BE2C (cell line): Measurements from ENCODE around the gene EGF.

Experiments used
- DNase-seq: peaks from one replicate; pipeline ENCODE4 v3.0.0-alpha.2; 2020
- H3K27me3 ChIP-seq: fragments of 250-450 bp; sonication (Bioruptor Pico); 2 replicates; pipeline ENCODE4 v1.5.1; 2020; ENCODE audit warnings: mild to moderate bottlenecking
- H3K36me3 ChIP-seq: fragments of 250-450 bp; sonication (Bioruptor Pico); 2 replicates; pipeline ENCODE4 v1.5.1; 2020; ENCODE audit warnings: mild to moderate bottlenecking
- H3K4me1 ChIP-seq: fragments of 250-450 bp; sonication (Bioruptor Pico); 2 replicates; pipeline ENCODE4 v1.5.1; 2020
- H3K4me3 ChIP-seq: 2 replicates; pipeline ENCODE4 v1.5.1; 2011; ENCODE audit warnings: low read depth, low read length
- H3K9me3 ChIP-seq: fragments of 250-450 bp; sonication (Bioruptor Pico); 2 replicates; pipeline ENCODE4 v1.5.1; 2020
- TF ChIP-seq, protein P1 (sequence below): IDR thresholded peaks from 2 replicates; pipeline ENCODE4 v1.5.1; 2012; ENCODE audit warnings: mild to moderate bottlenecking, low read depth, low read length

The EGF gene

DNA sequence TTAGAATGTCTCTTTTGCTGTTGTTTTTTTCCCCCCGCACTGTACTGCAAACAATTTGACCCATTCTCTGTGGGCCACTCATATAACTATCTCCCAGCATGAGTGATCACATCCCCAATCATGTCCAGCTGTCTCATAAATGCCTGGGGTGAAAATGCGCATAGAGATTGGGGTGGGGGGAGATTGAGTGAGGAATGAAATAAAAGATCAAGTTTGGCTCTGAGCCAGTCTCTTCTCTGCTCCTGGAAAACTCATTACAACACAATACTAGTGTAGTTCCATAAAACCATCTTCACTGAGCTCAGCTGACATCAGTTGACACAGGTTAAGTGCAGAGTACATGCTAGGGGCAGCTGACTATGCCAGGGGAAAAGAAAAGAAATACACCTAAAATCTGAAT is 96.9 kb downstream of the EGF start:
- TF ChIP-seq, protein P1, sequence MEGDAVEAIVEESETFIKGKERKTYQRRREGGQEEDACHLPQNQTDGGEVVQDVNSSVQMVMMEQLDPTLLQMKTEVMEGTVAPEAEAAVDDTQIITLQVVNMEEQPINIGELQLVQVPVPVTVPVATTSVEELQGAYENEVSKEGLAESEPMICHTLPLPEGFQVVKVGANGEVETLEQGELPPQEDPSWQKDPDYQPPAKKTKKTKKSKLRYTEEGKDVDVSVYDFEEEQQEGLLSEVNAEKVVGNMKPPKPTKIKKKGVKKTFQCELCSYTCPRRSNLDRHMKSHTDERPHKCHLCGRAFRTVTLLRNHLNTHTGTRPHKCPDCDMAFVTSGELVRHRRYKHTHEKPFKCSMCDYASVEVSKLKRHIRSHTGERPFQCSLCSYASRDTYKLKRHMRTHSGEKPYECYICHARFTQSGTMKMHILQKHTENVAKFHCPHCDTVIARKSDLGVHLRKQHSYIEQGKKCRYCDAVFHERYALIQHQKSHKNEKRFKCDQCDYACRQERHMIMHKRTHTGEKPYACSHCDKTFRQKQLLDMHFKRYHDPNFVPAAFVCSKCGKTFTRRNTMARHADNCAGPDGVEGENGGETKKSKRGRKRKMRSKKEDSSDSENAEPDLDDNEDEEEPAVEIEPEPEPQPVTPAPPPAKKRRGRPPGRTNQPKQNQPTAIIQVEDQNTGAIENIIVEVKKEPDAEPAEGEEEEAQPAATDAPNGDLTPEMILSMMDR = no peak
- Histone ChIP-seq H3K27me3 (no peaks in the 10 kb centered on the region), H3K9me3 (no peaks in the 10 kb centered on the region), H3K4me1 (no peaks in the 10 kb centered on the region), H3K4me3 (no peak overlapping the region), H3K36me3 (no peaks in the 10 kb centered on the region)
- DNase-seq = no peak

GRCh38 chr4:110010797-110011196 is 98.1 kb downstream of the EGF start:
- H3K36me3 ChIP-seq = no peaks in the 10 kb centered on the region
- H3K27me3 ChIP-seq = no peaks in the 10 kb centered on the region
- no peaks in the 10 kb centered on the region for H3K4me1 ChIP-seq
- TF ChIP-seq, protein P1 = no peak
- no peaks in the 10 kb centered on the region for H3K9me3 ChIP-seq
- H3K4me3 ChIP-seq = no peak overlapping the region
- DNase-seq = no peak

- Histone ChIP-seq H3K9me3 (no peaks in the 10 kb centered on the region), H3K36me3 (no peaks in the 10 kb centered on the region), H3K4me3 (no peak overlapping the region), H3K27me3 (no peaks in the 10 kb centered on the region), H3K4me1 (no peaks in the 10 kb centered on the region)
- no peak for DNase-seq
- TF ChIP-seq, protein P1 = no peak
Measured at GRCh38 chr4:110012917-110013316, 100.2 kb downstream of the EGF start.

GRCh38 chr4:110014233-110014632 is 101.5 kb downstream of the EGF start:
- Histone ChIP-seq H3K4me1 (no peaks in the 10 kb centered on the region), H3K4me3 (no peak overlapping the region)
- TF ChIP-seq, protein P1 = no peak

DNA sequence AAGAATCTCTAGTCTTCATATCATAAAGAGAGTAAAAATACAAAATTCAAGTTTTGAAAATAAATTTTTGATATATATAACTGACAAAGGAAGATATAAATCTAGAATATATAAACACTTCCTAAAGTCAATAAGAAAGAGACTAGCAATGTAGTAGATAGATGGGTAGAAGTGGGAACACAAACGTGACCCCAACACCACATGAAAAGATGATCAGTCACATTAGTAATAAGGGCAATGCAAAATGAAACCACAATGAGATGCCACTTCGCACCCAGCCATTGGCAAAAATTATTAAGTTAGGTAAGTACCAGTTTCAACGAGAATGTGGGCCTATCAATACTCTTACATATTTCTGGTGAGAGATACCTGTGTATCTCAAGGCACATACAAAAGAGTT is 106.5 kb downstream of the EGF start:
- Histone ChIP-seq H3K4me1 (no peaks in the 10 kb centered on the region), H3K4me3 (no peak overlapping the region), H3K36me3 (no peaks in the 10 kb centered on the region), H3K9me3 (no peaks in the 10 kb centered on the region), H3K27me3 (peaks cover 9% of the 10 kb centered on the region; the same call in 1 of the 2 replicates)
- TF ChIP-seq, protein P1 = no peak
- DNase-seq = no peak

More at GRCh38 chr4:110014233-110014632, 101.5 kb downstream of the EGF start:
- Histone ChIP-seq H3K27me3 (no peaks in the 10 kb centered on the region), H3K9me3 (no peaks in the 10 kb centered on the region), H3K36me3 (no peaks in the 10 kb centered on the region)
- DNase-seq = no peak

- Histone ChIP-seq H3K4me3 (no peak overlapping the region), H3K9me3 (no peaks in the 10 kb centered on the region), H3K27me3 (peaks cover 9% of the 10 kb centered on the region; the same call in 1 of the 2 replicates), H3K36me3 (no peaks in the 10 kb centered on the region), H3K4me1 (no peaks in the 10 kb centered on the region)
- TF ChIP-seq, protein P1 = no peak
- no peak for DNase-seq
Measured at GRCh38 chr4:110020139-110020538, 107.5 kb downstream of the EGF start.
